IMR-90 (cell line): ENCODE results near the gene ANKRD65. TPM values are rescaled to one million over a fixed set of nuclear protein-coding genes. Genes with fewer than 3 reads are reported as not detected.
"Not testable (repeated sequence)": the region's sequence is repeated elsewhere in the genome, so short reads cannot be mapped to it uniquely, and the experiment has no call there.

Experiments used
- ATAC-seq: fragments of 200-7000 bp; cut with Tn5 transposase; 2 replicates; pipeline ENCODE4 v1.9.1; 2020; ENCODE audit warnings: low read depth, mild to moderate bottlenecking, moderate library complexity
- BruUV-seq: library from RNA; stranded (reverse); fragments of 400-500 nt; replicated peaks from 2 replicates; lab custom pipeline; 2021; lab: Mats Ljungman, UMichigan
- CTCF ChIA-PET: fragments of 300-600 bp; formaldehyde crosslinking; extraction: SDS; loops from one replicate; lab custom pipeline; 2021; ENCODE audit warnings: antibody characterized with exemption; lab: Yijun Ruan, JAX
- POLR2A ChIA-PET: fragments of 300-600 bp; sonication (Branson Sonifier 250); formaldehyde crosslinking; loops from one replicate; lab custom pipeline; 2022; ENCODE audit warnings: antibody characterized with exemption; ENCODE audit not compliant: unreplicated experiment; lab: Charles Lee
- DNase-seq: peaks from one replicate; pipeline ENCODE4 v3.0.0; 2013
- H2AFZ ChIP-seq: replicated peaks from 2 replicates; pipeline ENCODE3; 2013; ENCODE audit warnings: low read length, mild to moderate bottlenecking; ENCODE audit not compliant: poor library complexity
- H2AK5ac ChIP-seq: 2 replicates; pipeline ENCODE4 v1.6.1; 2013; ENCODE audit warnings: low read depth, low read length, inconsistent platforms
- H2AK9ac ChIP-seq: replicated peaks from 2 replicates; pipeline ENCODE3; 2013; ENCODE audit warnings: mild to moderate bottlenecking, low read depth, low read length, moderate library complexity; ENCODE audit not compliant: poor library complexity
- H2BK120ac ChIP-seq: 2 replicates; pipeline ENCODE4 v1.6.1; 2013; ENCODE audit warnings: low read depth, low read length, inconsistent platforms
- H2BK15ac ChIP-seq: 3 replicates; pipeline ENCODE4 v1.6.1; 2013; ENCODE audit warnings: low read depth, low read length, inconsistent platforms
- H2BK20ac ChIP-seq: 2 replicates; pipeline ENCODE4 v1.6.1; 2013; ENCODE audit warnings: low read depth, mild to moderate bottlenecking, inconsistent platforms, low read length, moderate library complexity
- H2BK5ac ChIP-seq: 2 replicates; pipeline ENCODE4 v1.6.1; 2013; ENCODE audit warnings: mild to moderate bottlenecking, low read depth, low read length, inconsistent platforms; ENCODE audit not compliant: poor library complexity, severe bottlenecking
- H3K14ac ChIP-seq: replicated peaks from 2 replicates; pipeline ENCODE4 v1.6.1; 2013; ENCODE audit warnings: low read depth, low read length, inconsistent platforms
- H3K18ac ChIP-seq: 2 replicates; pipeline ENCODE4 v1.6.1; 2013; ENCODE audit warnings: low read depth, low read length, control low read depth
- H3K23ac ChIP-seq: 2 replicates; pipeline ENCODE4 v1.6.1; 2013; ENCODE audit warnings: low read depth, low read length, inconsistent platforms
- H3K27ac ChIP-seq: 2 replicates; pipeline ENCODE4 v1.5.1; 2013; ENCODE audit warnings: mild to moderate bottlenecking, control low read depth, low read length; ENCODE audit not compliant: insufficient read depth
- H3K27me3 ChIP-seq: 2 replicates; pipeline ENCODE4 v1.6.1; 2013; ENCODE audit warnings: low read length; ENCODE audit not compliant: control insufficient read depth, insufficient read depth
- H3K36me3 ChIP-seq: 2 replicates; pipeline ENCODE4 v1.6.1; 2013; ENCODE audit warnings: low read length, mixed read lengths; ENCODE audit not compliant: control insufficient read depth, insufficient read depth
- H3K4ac ChIP-seq: 2 replicates; pipeline ENCODE4 v1.6.1; 2013; ENCODE audit warnings: low read depth, low read length, inconsistent platforms
- H3K4me1 ChIP-seq: 2 replicates; pipeline ENCODE4 v1.6.1; 2013; ENCODE audit warnings: low read length, mixed read lengths; ENCODE audit not compliant: control insufficient read depth, insufficient read depth
- H3K4me2 ChIP-seq: 2 replicates; pipeline ENCODE4 v1.6.1; 2013; ENCODE audit warnings: low read depth, mild to moderate bottlenecking, control low read depth, low read length, moderate library complexity
- H3K4me3 ChIP-seq: 2 replicates; pipeline ENCODE4 v1.5.1; 2013; ENCODE audit warnings: low read depth, mild to moderate bottlenecking, control low read depth, low read length, moderate library complexity; ENCODE audit not compliant: insufficient read depth
- H3K56ac ChIP-seq: 2 replicates; pipeline ENCODE4 v1.6.1; 2013; ENCODE audit warnings: low read length, inconsistent platforms; ENCODE audit not compliant: insufficient read depth; ENCODE audit errors: extremely low read depth
- H3K79me1 ChIP-seq, 2 experiments: 2 replicates each; pipeline ENCODE4 v1.6.1; 2013; ENCODE audit warnings: low read length in 2 of 2, inconsistent platforms in 1 of 2, low read depth in 1 of 2
- H3K9ac ChIP-seq: 2 replicates; pipeline ENCODE4 v1.6.1; 2013; ENCODE audit warnings: low read depth, low read length, control low read depth
- H3K9me1 ChIP-seq: 2 replicates; pipeline ENCODE4 v1.6.1; 2013; ENCODE audit warnings: low read length, inconsistent platforms; ENCODE audit not compliant: insufficient read depth
- H3K9me3 ChIP-seq: 2 replicates; pipeline ENCODE4 v1.6.1; 2013; ENCODE audit warnings: low read length; ENCODE audit not compliant: control insufficient read depth, insufficient read depth
- H4K20me1 ChIP-seq: 2 replicates; pipeline ENCODE4 v1.6.1; 2013; ENCODE audit warnings: low read length, inconsistent platforms; ENCODE audit not compliant: insufficient read depth
- H4K5ac ChIP-seq: 2 replicates; pipeline ENCODE4 v1.6.1; 2013; ENCODE audit warnings: mild to moderate bottlenecking, low read depth, low read length, control low read depth
- H4K8ac ChIP-seq, 2 experiments: 2 replicates each; pipeline ENCODE4 v1.6.1; 2013; ENCODE audit warnings: low read depth in 2 of 2, low read length in 2 of 2, control low read depth in 1 of 2, inconsistent platforms in 1 of 2
- H4K91ac ChIP-seq: 2 replicates; pipeline ENCODE4 v1.6.1; 2013; ENCODE audit warnings: low read depth, low read length, inconsistent platforms; ENCODE audit not compliant: insufficient read depth
- CTCF ChIP-seq: conservative IDR thresholded peaks from 2 replicates; pipeline ENCODE4 v1.5.1; 2012; ENCODE audit warnings: mild to moderate bottlenecking, low read depth, low read length, improper control_type of control experiment
- MXI1 ChIP-seq: IDR thresholded peaks from 2 replicates; pipeline ENCODE4 v1.6.1; 2012; ENCODE audit warnings: low read depth, mild to moderate bottlenecking, low read length, moderate library complexity, borderline replicate concordance
- NFE2L2 ChIP-seq: fragments of 150-350 bp; IDR thresholded peaks from 2 replicates; pipeline ENCODE4 v1.6.1; 2016; ENCODE audit warnings: low read depth, mild to moderate bottlenecking, low read length
- RFX5 ChIP-seq: IDR thresholded peaks from 2 replicates; pipeline ENCODE4 v1.8.0; 2012; ENCODE audit warnings: low read depth, mild to moderate bottlenecking, low read length, moderate library complexity
- WGBS, 2 experiments: methylation state at CpG; one replicate each; pipeline versions ENCODE4 v1.1.5 to v1.1.7; 2013; ENCODE audit warnings: missing lambda C conversion rate in 2 of 2; ENCODE audit not compliant: insufficient read length in 1 of 2; ENCODE audit errors: extremely low coverage in 2 of 2; 5-methylcytosine and 5-hydroxymethylcytosine counted together
- dilution Hi-C: fragments of 300-500 bp; cut with HindIII; formaldehyde crosslinking; loops from one replicate; pipeline ENCODE4 v1.14.3; 2018; ENCODE audit warnings: low sequenced_read_pairs; ENCODE audit not compliant: unreplicated experiment
- in situ Hi-C: fragments of 300-500 bp; cut with MboI; formaldehyde crosslinking; loops from 3 replicates; pipeline ENCODE4 v1.14.3; 2019; ENCODE audit warnings: low sequenced_read_pairs, inconsistent platforms, mixed read lengths
- intact Hi-C: fragments of 100-400 bp; cut with micrococcal nuclease; formaldehyde crosslinking; loops from 2 replicates; pipeline ENCODE4 v1.10.0; 2022
- polyA plus RNA-seq, 3 experiments: library from polyadenylated mRNA; depleted of rRNA; stranded (reverse); fragments of >200 nt; gene quantifications; 2 replicates each; pipeline ENCODE4 v1.2.3, GENCODE V29; 2012; ENCODE audit warnings: low replicate concordance in 1 of 3
- total RNA-seq: library from RNA; depleted of rRNA; stranded (reverse); fragments of >200 nt; gene quantifications from 2 replicates; pipeline ENCODE4 v1.2.3, GENCODE V29; 2012

Gene ANKRD65
- total and polyA plus RNA-seq, 2 of the 4 experiments (the other 2 are of a cell fraction) = 0.09 TPM; not detected in 1

- no peak overlapping the region for H2AK5ac ChIP-seq
- intact Hi-C loops (no loop called here), in situ Hi-C loops (no loop called here), dilution Hi-C loops (no loop called here)
- H3K36me3 ChIP-seq = peaks cover 8% of the 10 kb centered on the region
- H3K4me2 ChIP-seq = no peak overlapping the region
- POLR2A ChIA-PET = no interaction called here
- no peak overlapping the region for H3K4me3 ChIP-seq
- H4K91ac ChIP-seq = no peak overlapping the region
- no peaks in the 10 kb centered on the region for H3K9me3 ChIP-seq
- H3K14ac ChIP-seq = no peak overlapping the region
- 92% methylated on average over 9 of the region's 16 CpGs; no CpG with 5 or more reads in 1 of the 2 experiments for WGBS, 2 experiments
- H3K23ac ChIP-seq = no peak overlapping the region
- no peak overlapping the region for H3K4ac ChIP-seq
- H2BK5ac ChIP-seq = no peak overlapping the region
- peaks cover 11% of the 10 kb centered on the region; the same call in 1 of the 2 replicates for H4K20me1 ChIP-seq
- no peak overlapping the region for H2BK120ac ChIP-seq
- peaks cover under 1 to 46% of the 10 kb centered on the region in 2 experiments; a peak in 3 of 4 replicates for H3K79me1 ChIP-seq
- no peak overlapping the region for H3K18ac ChIP-seq
- H3K9me1 ChIP-seq = 0 out of 2 replicates have a peak, but pooled peaks cover 3% of the 10 kb centered on the region
- no peak for DNase-seq
- no peak overlapping the region for H2AK9ac ChIP-seq
- no peak for TF ChIP-seq CTCF
- TF ChIP-seq NFE2L2 = no peak
- TF ChIP-seq RFX5 = no peak
- TF ChIP-seq MXI1 = no peak
- no peak overlapping the region for H4K8ac ChIP-seq
- H3K56ac ChIP-seq = no peak overlapping the region
- CTCF ChIA-PET = interaction anchor here (0.5 kb wide), 1 partner anchor 119 kb away, joined by 3 read pairs; no protein-coding TSS in a partner anchor
- no peak overlapping the region for H2BK20ac ChIP-seq
- no peak overlapping the region for H2BK15ac ChIP-seq
- no TSS peak for BruUV-seq
- H2AFZ ChIP-seq = no peak overlapping the region
- H3K9ac ChIP-seq = no peak overlapping the region
- peaks cover 11% of the 10 kb centered on the region for H3K4me1 ChIP-seq
- no peak overlapping the region for H3K27ac ChIP-seq
- no peak overlapping the region for H4K5ac ChIP-seq
- no peak for ATAC-seq
- H3K27me3 ChIP-seq = no peaks in the 10 kb centered on the region
These were observed 50.2 kb downstream of the ANKRD65 start for GRCh38 chr1:1370771-1371300.

- H2AK9ac ChIP-seq, H2BK120ac ChIP-seq, DNase-seq, intact Hi-C loops, H3K27ac ChIP-seq, H3K27me3 ChIP-seq, H3K18ac ChIP-seq, H3K9me3 ChIP-seq, H2BK20ac ChIP-seq, H3K4me2 ChIP-seq, dilution Hi-C loops, H3K9me1 ChIP-seq, ATAC-seq, H4K91ac ChIP-seq, H3K56ac ChIP-seq, in situ Hi-C loops, H3K4me3 ChIP-seq, H2AFZ ChIP-seq, H3K23ac ChIP-seq, BruUV-seq, H3K36me3 ChIP-seq, H2AK5ac ChIP-seq, H2BK15ac ChIP-seq, H2BK5ac ChIP-seq, H3K14ac ChIP-seq, H3K9ac ChIP-seq, H3K4ac ChIP-seq, H4K5ac ChIP-seq, H4K8ac ChIP-seq: not testable (repeated sequence)
- 100% methylated on average over 4 of the region's 14 CpGs; no CpG with 5 or more reads in 1 of the 2 experiments for WGBS, 2 experiments
- POLR2A ChIA-PET = interaction anchor here (0.7 kb wide), 1 partner anchor 30 kb away, joined by 3 read pairs; no protein-coding TSS in a partner anchor
- CTCF ChIA-PET = interaction anchor here (0.7 kb wide), 1 partner anchor 240 kb away, joined by 5 read pairs; no protein-coding TSS in a partner anchor
- H3K79me1 ChIP-seq = peaks cover 0 to 46% of the 10 kb centered on the region in 2 experiments; a peak in 2 of 4 replicates
- H4K20me1 ChIP-seq = peaks cover 11% of the 10 kb centered on the region; the same call in 1 of the 2 replicates
- peaks cover 11% of the 10 kb centered on the region for H3K4me1 ChIP-seq
These were observed 51.0 kb downstream of the ANKRD65 start for GRCh38 chr1:1370094-1370493.
